Measurements from ENCODE around the gene ANKDD1B. TPM values are rescaled to one million over a fixed set of nuclear protein-coding genes. Genes with fewer than 3 reads are reported as not detected.

The ANKDD1B gene
- polyA plus RNA-seq, 3 donors, result 0.32 TPM; not detected in 2

- no peaks in the 10 kb centered on the region for H3K9me3 ChIP-seq (replicated peaks in 1 of 2; ENCODE audit: control insufficient read depth in 1 of 2, insufficient read depth in 1 of 2, low read length in 2 of 2)
- Mint-ChIP-seq H3K4me3 (no peak overlapping the region), H3K27me3 (ENCODE audit: low read depth in 3 of 3) (peaks cover 0 to 9% (median 6%) of the 10 kb centered on the region in 3 donors), H3K9me3 (peaks cover 0 to 2% (median 0%) of the 10 kb centered on the region in 7 donors), H3K36me3 (no peaks in the 10 kb centered on the region), H3K27ac (no peak overlapping the region), H3K4me1 (peaks cover 7% of the 10 kb centered on the region)
- H3K36me3 ChIP-seq (replicated peaks in 1 of 2; ENCODE audit: control insufficient read depth in 1 of 2, insufficient read depth in 2 of 2, low read length in 2 of 2), result no peaks in the 10 kb centered on the region
- DNase-seq, result no peak
- TF ChIP-seq, protein P1, sequence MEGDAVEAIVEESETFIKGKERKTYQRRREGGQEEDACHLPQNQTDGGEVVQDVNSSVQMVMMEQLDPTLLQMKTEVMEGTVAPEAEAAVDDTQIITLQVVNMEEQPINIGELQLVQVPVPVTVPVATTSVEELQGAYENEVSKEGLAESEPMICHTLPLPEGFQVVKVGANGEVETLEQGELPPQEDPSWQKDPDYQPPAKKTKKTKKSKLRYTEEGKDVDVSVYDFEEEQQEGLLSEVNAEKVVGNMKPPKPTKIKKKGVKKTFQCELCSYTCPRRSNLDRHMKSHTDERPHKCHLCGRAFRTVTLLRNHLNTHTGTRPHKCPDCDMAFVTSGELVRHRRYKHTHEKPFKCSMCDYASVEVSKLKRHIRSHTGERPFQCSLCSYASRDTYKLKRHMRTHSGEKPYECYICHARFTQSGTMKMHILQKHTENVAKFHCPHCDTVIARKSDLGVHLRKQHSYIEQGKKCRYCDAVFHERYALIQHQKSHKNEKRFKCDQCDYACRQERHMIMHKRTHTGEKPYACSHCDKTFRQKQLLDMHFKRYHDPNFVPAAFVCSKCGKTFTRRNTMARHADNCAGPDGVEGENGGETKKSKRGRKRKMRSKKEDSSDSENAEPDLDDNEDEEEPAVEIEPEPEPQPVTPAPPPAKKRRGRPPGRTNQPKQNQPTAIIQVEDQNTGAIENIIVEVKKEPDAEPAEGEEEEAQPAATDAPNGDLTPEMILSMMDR (IDR thresholded peaks at IDR 0.05), result no peak
- H3K4me2 ChIP-seq (replicated peaks; ENCODE audit: extremely low read depth, low read length, poor library complexity, severe bottlenecking), result no peak overlapping the region
- H3K4me1 ChIP-seq (ENCODE audit: control insufficient read depth in 1 of 2, insufficient read depth in 2 of 2, low read length in 2 of 2), result no peaks in the 10 kb centered on the region
- intact Hi-C loops (cut with micrococcal nuclease), result no loop called here
- no peaks in the 10 kb centered on the region for H4K20me1 ChIP-seq (ENCODE audit: insufficient read depth, low read length)
- no peak overlapping the region for H3K9ac ChIP-seq (ENCODE audit: insufficient read depth, low read length, poor library complexity, severe bottlenecking)
- no peak overlapping the region for H3K27ac ChIP-seq (ENCODE audit: low read depth in 1 of 2, low read length in 2 of 2)
- H3K79me2 ChIP-seq (ENCODE audit: insufficient read depth, low read length), result no peaks in the 10 kb centered on the region
- H3K27me3 ChIP-seq (ENCODE audit: control insufficient read depth in 2 of 2, insufficient read depth in 2 of 2, low read length in 2 of 2), result peaks cover 0 to 2% of the 10 kb centered on the region in 2 donors
- H3K4me3 ChIP-seq (replicated peaks in 1 of 3; ENCODE audit: low read depth in 2 of 3, low read length in 3 of 3), result no peak overlapping the region
- no peak overlapping the region for H2AFZ ChIP-seq (ENCODE audit: insufficient read depth, low read depth, low read length, poor library complexity, severe bottlenecking)
- WGBS (ENCODE audit: insufficient coverage), result 86% methylated on average over 6 of the region's 7 CpGs
Measured at GRCh38 chr5:75616971-75617621, 5.8 kb downstream of the ANKDD1B start.

- intact Hi-C loops (cut with micrococcal nuclease), result no loop called here
- Histone ChIP-seq H2AFZ (ENCODE audit: insufficient read depth, low read depth, low read length, poor library complexity, severe bottlenecking) (no peak overlapping the region), H3K9me3 (replicated peaks in 1 of 2; ENCODE audit: control insufficient read depth in 1 of 2, insufficient read depth in 1 of 2, low read length in 2 of 2) (no peaks in the 10 kb centered on the region), H3K27ac (ENCODE audit: low read depth in 1 of 2, low read length in 2 of 2) (no peak overlapping the region), H3K4me1 (ENCODE audit: control insufficient read depth in 1 of 2, insufficient read depth in 2 of 2, low read length in 2 of 2) (no peaks in the 10 kb centered on the region), H3K4me2 (replicated peaks; ENCODE audit: extremely low read depth, low read length, poor library complexity, severe bottlenecking) (no peak overlapping the region), H4K20me1 (ENCODE audit: insufficient read depth, low read length) (no peaks in the 10 kb centered on the region), H3K79me2 (ENCODE audit: insufficient read depth, low read length) (no peaks in the 10 kb centered on the region), H3K9ac (ENCODE audit: insufficient read depth, low read length, poor library complexity, severe bottlenecking) (no peak overlapping the region), H3K4me3 (replicated peaks in 1 of 3; ENCODE audit: low read depth in 2 of 3, low read length in 3 of 3) (no peak overlapping the region), H3K36me3 (replicated peaks in 1 of 2; ENCODE audit: control insufficient read depth in 1 of 2, insufficient read depth in 2 of 2, low read length in 2 of 2) (no peaks in the 10 kb centered on the region), H3K27me3 (ENCODE audit: control insufficient read depth in 2 of 2, insufficient read depth in 2 of 2, low read length in 2 of 2) (peaks cover 0 to 2% of the 10 kb centered on the region in 2 donors)
- H3K9me3 Mint-ChIP-seq, result peaks cover 0 to 2% (median 0%) of the 10 kb centered on the region in 7 donors
- TF ChIP-seq, protein P1 (IDR thresholded peaks at IDR 0.05), result no peak
- H3K27me3 Mint-ChIP-seq (ENCODE audit: low read depth in 3 of 3), result peaks cover 0 to 2% (median 2%) of the 10 kb centered on the region in 3 donors
- no peaks in the 10 kb centered on the region for H3K36me3 Mint-ChIP-seq
- peaks cover 7% of the 10 kb centered on the region for H3K4me1 Mint-ChIP-seq
- H3K4me3 Mint-ChIP-seq, result no peak overlapping the region
- H3K27ac Mint-ChIP-seq, result no peak overlapping the region
- DNase-seq, result no peak
- WGBS (ENCODE audit: insufficient coverage), result 97% methylated on average over 3 of the region's 5 CpGs
Measured at GRCh38 chr5:75617736-75618352, 6.6 kb downstream of the ANKDD1B start.
